Measurements from ENCODE around the gene OTOS.

The OTOS gene

GRCh38 chr2:240135706-240136012 is 4.8 kb downstream of the OTOS start:
- no peak for DNase-seq

GRCh38 chr2:240134956-240135520 is 5.4 kb downstream of the OTOS start:
- no peak for DNase-seq

GRCh38 chr2:240134466-240134865 is 6.0 kb downstream of the OTOS start:
- DNase-seq = no peak

- no peak for DNase-seq
These were observed 7.1 kb downstream of the OTOS start for GRCh38 chr2:240133401-240133800.

GRCh38 chr2:240132651-240132980 is 7.8 kb downstream of the OTOS start:
- no peak for DNase-seq

GRCh38 chr2:240131941-240132650 is 8.4 kb downstream of the OTOS start:
- no peak for DNase-seq

- no peak for DNase-seq
These were observed 9.2 kb downstream of the OTOS start for GRCh38 chr2:240131296-240131695.

GRCh38 chr2:240130393-240131195 is 9.9 kb downstream of the OTOS start:
- DNase-seq = no peak

- DNase-seq = no peak
These were observed 10.6 kb downstream of the OTOS start for GRCh38 chr2:240129731-240130392.

- DNase-seq = no peak
These were observed 11.1 kb downstream of the OTOS start for GRCh38 chr2:240129311-240129710.

GRCh38 chr2:240128608-240129145 is 11.8 kb downstream of the OTOS start:
- DNase-seq = no peak

GRCh38 chr2:240127911-240128607 is 12.4 kb downstream of the OTOS start:
- no peak for DNase-seq

- DNase-seq = no peak
These were observed 13.2 kb downstream of the OTOS start for GRCh38 chr2:240127191-240127750.

- no peak for DNase-seq
These were observed 13.7 kb downstream of the OTOS start for GRCh38 chr2:240126731-240127130.

GRCh38 chr2:240125742-240126141 is 14.7 kb downstream of the OTOS start:
- DNase-seq = no peak

- DNase-seq = no peak
These were observed 15.8 kb downstream of the OTOS start for GRCh38 chr2:240124651-240125030.

- no peak for DNase-seq
These were observed 16.4 kb downstream of the OTOS start for GRCh38 chr2:240123821-240124650.

GRCh38 chr2:240121675-240122074 is 18.8 kb downstream of the OTOS start:
- no peak for DNase-seq

- DNase-seq = no peak
These were observed 19.3 kb downstream of the OTOS start for GRCh38 chr2:240121190-240121589.

- DNase-seq = no peak
These were observed 26.2 kb downstream of the OTOS start for GRCh38 chr2:240114233-240114632.

- no peak for DNase-seq
These were observed 27.4 kb downstream of the OTOS start for GRCh38 chr2:240112914-240113690.
